Peyer's patch (tissue), 4 donors: ENCODE measurements around the gene NTN1. TPM values are rescaled to one million over a fixed set of nuclear protein-coding genes. Genes with fewer than 3 reads are reported as not detected.

Experiments used
- DNase-seq, 3 donors: peaks; one replicate each; pipeline ENCODE4 v3.0.0-alpha.2; 2017 to 2019
- H3K27ac ChIP-seq, 4 donors: fragments of 200-600 bp; sonication (generic); one replicate each; pipeline ENCODE4 v1.5.1; 2016 to 2019
- H3K27me3 ChIP-seq, 2 donors: fragments of 200-600 bp; sonication (generic); one replicate each; pipeline ENCODE4 v1.5.1; 2019
- H3K36me3 ChIP-seq, 3 donors: fragments of 200-600 bp; sonication (generic); one replicate each; pipeline ENCODE4 v1.5.1; 2016 to 2019
- H3K4me1 ChIP-seq, 4 donors: fragments of 200-600 bp; sonication (generic); one replicate each; pipeline ENCODE4 v1.5.1; 2016 to 2019
- H3K4me3 ChIP-seq, 4 donors: fragments of 200-600 bp; sonication (generic); 1 replicate in 3 of 4; 2 replicates in 1 of 4; pipeline ENCODE4 v1.5.1; 2016 to 2019; ENCODE audit warnings: mild to moderate bottlenecking in 1 of 4
- H3K9me3 ChIP-seq, 4 donors: fragments of 200-600 bp; sonication (generic); one replicate each; pipeline ENCODE4 v1.5.1; 2016 to 2019; ENCODE audit warnings: mild to moderate bottlenecking in 1 of 4
- CTCF ChIP-seq, 6 experiments: fragments of 450-650 bp in 4 of 6; fragments of 200-600 bp in 2 of 6; sonication (generic) in 1 of 6; IDR thresholded peaks; one replicate each; pipeline ENCODE4 v1.5.1; 2017 to 2019; ENCODE audit warnings: antibody characterized with exemption in 6 of 6, mild to moderate bottlenecking in 3 of 6, moderate library complexity in 1 of 6
- POLR2A ChIP-seq, 2 donors: fragments of 450-650 bp; IDR thresholded peaks; one replicate each; pipeline ENCODE4 v1.5.1; 2017; ENCODE audit warnings: antibody characterized with exemption in 2 of 2, mild to moderate bottlenecking in 2 of 2, moderate library complexity in 2 of 2
- total RNA-seq, 4 donors: library from RNA; depleted of rRNA; stranded (reverse); fragments of >200 nt; gene quantifications; one replicate each; pipeline ENCODE4 v1.1.0, GENCODE V29; 2016

NTN1 gene
- total RNA-seq, 4 donors from 2014 or later: 4.0 to 17.3 (median 10.9) TPM

- Histone ChIP-seq H3K4me3 (no peak overlapping the region), H3K4me1 (no peaks in the 10 kb centered on the region), H3K9me3 (no peaks in the 10 kb centered on the region), H3K27me3 (no peaks in the 10 kb centered on the region), H3K36me3 (no peaks in the 10 kb centered on the region), H3K27ac (peak overlapping the region in 1 of 4 donors; percentile 3)
- TF ChIP-seq CTCF (IDR thresholded peaks at IDR 0.05) (no peak), POLR2A (IDR thresholded peaks at IDR 0.05) (no peak)
- no peak for DNase-seq
These were observed 250.7 kb downstream of the NTN1 start for GRCh38 chr17:9271989-9272388.

GRCh38 chr17:9272501-9273200 is 251.3 kb downstream of the NTN1 start:
- TF ChIP-seq POLR2A (IDR thresholded peaks at IDR 0.05) (no peak), CTCF (IDR thresholded peaks at IDR 0.05) (no peak)
- H3K4me1 ChIP-seq: no peaks in the 10 kb centered on the region
- no peaks in the 10 kb centered on the region for H3K9me3 ChIP-seq
- no peaks in the 10 kb centered on the region for H3K36me3 ChIP-seq
- H3K27ac ChIP-seq: peak overlapping the region in 2 of 4 donors; percentile 29 to 43
- DNase-seq: no peak
- no peak overlapping the region for H3K4me3 ChIP-seq
- H3K27me3 ChIP-seq: no peaks in the 10 kb centered on the region

GRCh38 chr17:9273428-9274391 is 252.4 kb downstream of the NTN1 start:
- TF ChIP-seq CTCF (IDR thresholded peaks at IDR 0.05) (no peak), POLR2A (IDR thresholded peaks at IDR 0.05) (no peak)
- DNase-seq: no peak

DNA sequence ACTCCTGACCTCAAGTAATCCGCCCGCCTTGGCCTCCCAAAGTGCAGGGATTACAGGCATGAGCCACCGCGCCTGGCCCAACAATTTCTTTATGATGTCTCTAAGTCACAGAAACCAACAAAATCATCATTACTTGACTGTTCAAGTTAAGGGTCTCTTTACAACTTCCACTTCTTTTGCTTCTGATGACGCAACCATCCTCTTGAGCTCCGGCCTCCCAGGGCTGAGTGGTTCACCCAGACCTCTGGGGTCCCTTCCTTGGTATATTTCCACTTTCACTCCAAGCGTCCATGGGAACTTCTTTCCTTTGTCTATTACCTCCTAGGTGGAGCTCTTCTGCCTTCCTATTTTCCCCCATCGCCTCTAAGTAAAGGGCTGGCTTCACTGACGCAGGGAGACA is 253.7 kb downstream of the NTN1 start:
- no peak for TF ChIP-seq CTCF (IDR thresholded peaks at IDR 0.05)
- no peak for TF ChIP-seq POLR2A (IDR thresholded peaks at IDR 0.05)
- no peak overlapping the region for H3K4me3 ChIP-seq
- DNase-seq: no peak
- no peaks in the 10 kb centered on the region for H3K4me1 ChIP-seq
- no peaks in the 10 kb centered on the region for H3K9me3 ChIP-seq
- H3K36me3 ChIP-seq: no peaks in the 10 kb centered on the region
- no peaks in the 10 kb centered on the region for H3K27me3 ChIP-seq
- H3K27ac ChIP-seq: no peak overlapping the region

More at GRCh38 chr17:9273428-9274391, 252.4 kb downstream of the NTN1 start:
- Histone ChIP-seq H3K36me3 (no peaks in the 10 kb centered on the region), H3K27me3 (no peaks in the 10 kb centered on the region), H3K9me3 (no peaks in the 10 kb centered on the region), H3K4me1 (no peaks in the 10 kb centered on the region), H3K27ac (peak overlapping the region in 2 of 4 donors; percentile 29 to 43), H3K4me3 (no peak overlapping the region)

- Histone ChIP-seq H3K27ac (no peak overlapping the region), H3K27me3 (no peaks in the 10 kb centered on the region), H3K4me1 (no peaks in the 10 kb centered on the region), H3K9me3 (no peaks in the 10 kb centered on the region), H3K36me3 (no peaks in the 10 kb centered on the region), H3K4me3 (no peak overlapping the region)
- no peak for DNase-seq
- TF ChIP-seq POLR2A (IDR thresholded peaks at IDR 0.05) (no peak), CTCF (IDR thresholded peaks at IDR 0.05) (no peak)
These were observed 258.6 kb downstream of the NTN1 start for GRCh38 chr17:9279893-9280292.
